Anterior cingulate cortex (tissue), 58 donors: ENCODE measurements around the gene HELB.
"Not testable (repeated sequence)": the region's sequence is repeated elsewhere in the genome, so short reads cannot be mapped to it uniquely, and the experiment has no call there.

Source experiments
- DNase-seq, 58 donors: peaks; one replicate each; lab custom pipeline; 2025; lab: John Stamatoyannopoulos, UW

The HELB gene

GRCh38 chr12:66297923-66298322 is 4.4 kb upstream of the HELB start:
- DNase-seq = no peak

GRCh38 chr12:66302827-66303169 is 505 bp downstream of the HELB start:
- DNase-seq = no peak

DNA sequence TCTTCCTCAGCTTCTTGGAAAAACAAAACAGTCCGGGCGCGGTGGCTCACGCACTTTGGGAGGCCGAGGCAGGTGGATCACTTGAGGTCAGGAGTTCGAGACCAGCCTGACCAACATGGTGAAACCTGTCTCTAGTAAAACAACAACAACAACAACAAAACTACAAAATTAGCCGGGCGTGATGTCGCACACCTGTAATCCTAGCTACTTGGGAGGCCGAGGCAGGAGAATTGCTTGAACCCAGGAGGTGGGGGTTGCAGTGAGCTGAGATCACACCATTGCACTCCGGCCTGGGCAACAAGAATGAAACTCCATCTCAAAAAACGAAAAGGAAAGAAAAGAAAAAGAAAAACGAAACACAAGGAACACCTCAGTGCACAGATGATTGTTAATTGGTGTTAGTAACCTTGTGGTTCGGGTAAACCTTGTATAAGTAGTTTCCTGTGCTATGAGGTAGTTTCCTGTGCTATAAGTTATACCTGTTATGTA is 1.1 kb downstream of the HELB start:
- DNase-seq = not testable (repeated sequence)

GRCh38 chr12:66304296-66304900 is 2.1 kb downstream of the HELB start:
- no peak for DNase-seq

DNA sequence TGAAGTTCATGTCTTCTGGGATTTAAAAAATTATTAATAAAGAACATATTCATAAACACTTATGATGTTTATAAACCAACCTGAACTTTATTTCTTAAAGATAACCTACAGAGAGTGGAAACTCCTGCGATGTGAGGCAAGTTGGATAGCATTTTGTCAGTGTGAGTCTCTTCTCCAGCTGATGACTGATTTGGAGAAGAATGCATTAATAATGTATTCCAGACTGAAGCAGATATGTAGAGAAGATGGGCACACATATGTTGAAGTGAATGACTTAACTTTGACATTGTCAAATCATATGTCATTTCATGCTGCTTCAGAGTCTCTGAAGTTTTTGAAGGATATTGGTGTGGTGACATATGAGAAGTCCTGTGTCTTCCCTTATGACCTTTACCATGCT is 7.3 kb downstream of the HELB start:
- no peak for DNase-seq

DNA sequence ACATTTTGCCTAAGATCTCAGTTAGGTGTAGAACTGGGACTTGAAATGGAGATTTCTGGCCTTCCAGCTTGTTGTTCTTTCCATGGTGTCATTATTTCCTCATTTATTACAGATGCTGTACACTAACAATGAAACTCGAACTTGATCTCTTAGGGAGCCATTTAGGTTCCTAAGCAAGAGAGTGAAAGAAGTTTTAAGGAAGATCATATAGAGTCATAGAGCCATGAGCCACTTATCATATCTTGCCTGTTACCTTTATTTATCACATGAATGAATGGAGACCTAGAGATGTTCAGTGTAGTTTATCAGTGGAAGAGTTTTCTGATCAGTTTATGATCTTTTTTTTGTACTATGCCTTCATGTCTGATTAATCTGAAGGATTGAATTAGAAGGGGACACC is 9.9 kb downstream of the HELB start:
- DNase-seq = no peak

DNA sequence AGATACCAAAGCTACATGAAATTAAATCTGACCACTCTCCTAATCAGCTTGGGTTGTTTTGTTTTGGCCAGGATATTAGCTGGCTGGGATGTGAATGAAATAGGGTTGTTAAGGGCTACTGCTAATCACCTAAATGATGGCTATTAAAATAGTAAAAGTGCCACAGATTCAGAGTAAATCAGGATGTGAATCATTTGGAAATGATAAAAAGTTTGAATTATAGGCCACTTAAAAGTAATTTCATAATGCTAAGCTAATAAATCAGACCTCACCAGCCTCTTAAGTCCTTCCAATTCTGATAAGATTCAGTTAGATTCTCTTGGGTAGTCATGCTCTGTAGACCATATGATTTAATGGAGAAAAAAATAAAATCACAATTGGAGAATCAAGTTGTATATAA is 12.0 kb downstream of the HELB start:
- DNase-seq = no peak

GRCh38 chr12:66319266-66319954 is 17.1 kb downstream of the HELB start:
- no peak for DNase-seq

- no peak for DNase-seq
These were observed 18.7 kb downstream of the HELB start for GRCh38 chr12:66320996-66321395.

- no peak for DNase-seq
These were observed 19.1 kb downstream of the HELB start for GRCh38 chr12:66321435-66321834.

GRCh38 chr12:66323017-66323416 is 20.7 kb downstream of the HELB start:
- no peak for DNase-seq

GRCh38 chr12:66329941-66330340 is 27.6 kb downstream of the HELB start:
- DNase-seq = peak in 1 of 58 donors; percentile 2

- no peak for DNase-seq
These were observed 28.7 kb downstream of the HELB start for GRCh38 chr12:66331016-66331415.

- DNase-seq = no peak
These were observed 29.5 kb downstream of the HELB start for GRCh38 chr12:66331814-66332213.

DNA sequence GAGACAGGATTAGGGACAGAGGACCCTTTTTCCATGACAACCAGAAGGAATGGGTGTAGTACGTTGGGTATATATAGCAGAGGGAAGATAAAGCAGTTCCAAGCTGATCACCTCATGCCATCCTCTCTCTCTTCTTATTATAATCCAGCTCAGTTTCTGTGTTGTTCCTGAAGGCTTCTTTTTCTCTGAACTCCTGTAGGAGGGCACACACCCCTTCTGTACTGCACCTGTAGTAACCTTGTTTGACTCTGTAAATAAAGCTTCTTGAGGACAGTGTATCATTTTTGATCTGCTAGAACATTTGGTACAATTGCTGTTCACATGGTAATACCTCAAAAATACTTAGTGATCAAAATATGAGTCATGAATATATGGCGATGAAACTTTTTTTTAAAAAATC is 33.5 kb downstream of the HELB start:
- no peak for DNase-seq

- DNase-seq = no peak
These were observed 35.2 kb downstream of the HELB start for GRCh38 chr12:66337381-66338010.

GRCh38 chr12:66340131-66340530 is 37.8 kb downstream of the HELB start:
- no peak for DNase-seq

DNA sequence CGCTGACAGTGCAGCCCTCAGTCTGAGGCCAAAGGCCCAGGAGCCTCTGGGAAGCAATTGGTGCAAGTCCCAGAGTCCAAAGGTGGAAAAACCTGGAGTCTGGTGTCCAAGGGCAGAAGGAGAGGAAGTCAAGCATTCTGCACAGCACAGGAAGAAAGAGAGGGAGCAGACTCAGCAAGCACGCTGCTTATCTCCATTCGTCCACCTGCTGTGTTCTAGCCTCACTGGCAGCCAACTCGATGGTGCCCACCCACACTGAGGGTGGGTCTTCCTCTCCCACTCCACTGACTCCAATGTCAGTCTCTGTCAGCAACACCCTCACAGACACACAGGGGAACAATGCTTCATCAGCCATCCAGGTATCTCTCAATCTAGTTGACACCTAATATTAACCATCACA is 38.8 kb downstream of the HELB start:
- no peak for DNase-seq

- DNase-seq = no peak
These were observed 42.9 kb downstream of the HELB start for GRCh38 chr12:66345212-66345611.

DNA sequence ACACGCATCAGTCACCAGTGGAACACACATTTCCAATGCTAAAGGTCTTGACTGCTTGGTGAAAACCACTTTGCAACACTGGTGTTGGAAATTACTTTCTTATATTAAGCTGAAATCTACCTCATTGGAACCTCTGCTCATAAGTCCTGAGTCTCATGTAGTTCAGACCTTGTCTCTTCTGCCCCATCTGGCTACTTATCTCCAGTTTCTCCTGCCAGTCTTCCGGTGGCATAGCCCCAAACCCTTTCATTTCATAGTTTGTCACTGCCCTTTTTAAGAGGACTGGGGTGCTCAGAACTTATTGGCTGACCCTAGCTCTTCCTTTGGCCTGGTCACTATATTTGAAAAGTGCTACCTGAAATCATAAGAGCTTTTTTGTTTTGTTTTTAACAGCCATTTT is 43.7 kb downstream of the HELB start:
- DNase-seq = no peak

GRCh38 chr12:66351301-66351700 is 49.0 kb downstream of the HELB start:
- no peak for DNase-seq

- peak in 18 of 58 donors; percentile 1 to 50 (median 14) for DNase-seq
These were observed 49.9 kb downstream of the HELB start for GRCh38 chr12:66352197-66352596.
